ENCODE data around the gene TIMM10.

DNA sequence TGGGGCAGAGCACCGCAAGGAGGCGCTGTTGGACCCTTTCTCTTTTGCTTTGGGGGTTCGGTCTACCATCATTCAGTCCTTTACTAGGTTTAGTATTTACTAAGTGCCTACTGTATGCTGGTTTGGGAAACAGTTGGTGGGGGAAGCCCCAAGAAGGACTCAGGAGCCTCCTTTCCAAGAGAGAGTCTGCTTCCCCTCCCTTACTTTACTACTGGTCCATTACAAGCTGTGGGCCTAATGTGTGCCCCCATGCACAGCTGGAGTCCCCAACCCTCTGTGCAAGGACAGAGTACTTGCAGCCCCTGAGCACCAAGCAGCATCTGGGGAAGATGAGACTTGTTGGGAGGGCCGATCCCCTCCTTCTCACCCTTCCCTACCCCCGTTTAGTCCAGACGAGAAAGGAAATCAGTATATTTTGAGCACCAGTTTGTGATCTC lies 37.8 kb upstream of the TIMM10 start:
- TF ChIP-seq, protein P1, sequence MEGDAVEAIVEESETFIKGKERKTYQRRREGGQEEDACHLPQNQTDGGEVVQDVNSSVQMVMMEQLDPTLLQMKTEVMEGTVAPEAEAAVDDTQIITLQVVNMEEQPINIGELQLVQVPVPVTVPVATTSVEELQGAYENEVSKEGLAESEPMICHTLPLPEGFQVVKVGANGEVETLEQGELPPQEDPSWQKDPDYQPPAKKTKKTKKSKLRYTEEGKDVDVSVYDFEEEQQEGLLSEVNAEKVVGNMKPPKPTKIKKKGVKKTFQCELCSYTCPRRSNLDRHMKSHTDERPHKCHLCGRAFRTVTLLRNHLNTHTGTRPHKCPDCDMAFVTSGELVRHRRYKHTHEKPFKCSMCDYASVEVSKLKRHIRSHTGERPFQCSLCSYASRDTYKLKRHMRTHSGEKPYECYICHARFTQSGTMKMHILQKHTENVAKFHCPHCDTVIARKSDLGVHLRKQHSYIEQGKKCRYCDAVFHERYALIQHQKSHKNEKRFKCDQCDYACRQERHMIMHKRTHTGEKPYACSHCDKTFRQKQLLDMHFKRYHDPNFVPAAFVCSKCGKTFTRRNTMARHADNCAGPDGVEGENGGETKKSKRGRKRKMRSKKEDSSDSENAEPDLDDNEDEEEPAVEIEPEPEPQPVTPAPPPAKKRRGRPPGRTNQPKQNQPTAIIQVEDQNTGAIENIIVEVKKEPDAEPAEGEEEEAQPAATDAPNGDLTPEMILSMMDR (IDR thresholded peaks at IDR 0.05; ENCODE audit: low read depth, low read length, poor library complexity, severe bottlenecking) = no peak
- no peak for TF ChIP-seq EZH2phosphoT487 (IDR thresholded peaks at IDR 0.05; ENCODE audit: borderline replicate concordance, low read length)
